ENCODE results near the gene STRBP. TPM values are rescaled to one million over a fixed set of nuclear protein-coding genes. Genes with fewer than 3 reads are reported as not detected.

Gene STRBP
- total RNA-seq, 1 experiment from 2014 or later: 39.9 TPM

- H3K79me2 ChIP-seq (ENCODE audit: low read depth): no peaks in the 10 kb centered on the region
- H3K9me3 ChIP-seq (ENCODE audit: insufficient read depth, low read depth): no peaks in the 10 kb centered on the region
- BruUV-seq (replicated peaks): no TSS peak
- H3K9me2 ChIP-seq (ENCODE audit: insufficient read depth): no peaks in the 10 kb centered on the region
- no peak overlapping the region for H3K4me3 ChIP-seq
- H3K4me1 ChIP-seq (replicated peaks; ENCODE audit: insufficient read depth): no peaks in the 10 kb centered on the region
- no peak overlapping the region for H3K4me2 ChIP-seq
- H3F3A ChIP-seq (ENCODE audit: insufficient read depth, low read depth): no peaks in the 10 kb centered on the region
- no peak overlapping the region for H3K27ac ChIP-seq
- H4K20me1 ChIP-seq (ENCODE audit: insufficient read depth): no peaks in the 10 kb centered on the region; the same call in 1 of the 2 replicates
- CTCF ChIA-PET: no interaction called here
- DNase-seq: no peak
- POLR2A ChIA-PET (ENCODE audit: unreplicated experiment): no interaction called here
- peaks cover 22% of the 10 kb centered on the region for H3K36me3 ChIP-seq (ENCODE audit: low read depth)
- H3K27me3 ChIP-seq (ENCODE audit: insufficient read depth, low read depth): no peaks in the 10 kb centered on the region
- intact Hi-C loops (cut with micrococcal nuclease; ENCODE audit: unreplicated experiment): no loop called here
- no peak for TF ChIP-seq EZH2 (IDR thresholded peaks at IDR 0.05; ENCODE audit: low read depth)
- peak; percentile 28; the same call in 1 of the 2 replicates for TF ChIP-seq CTCF (conservative IDR thresholded peaks at IDR 0.05)
- no peak overlapping the region for H2AFZ ChIP-seq
These were observed 176.9 kb downstream of the STRBP start for GRCh38 chr9:123091459-123091858.

GRCh38 chr9:123090956-123091355 lies 177.4 kb downstream of the STRBP start:
- no TSS peak for BruUV-seq (replicated peaks)
- ChIA-PET POLR2A (ENCODE audit: unreplicated experiment) (no interaction called here), CTCF (no interaction called here)
- Histone ChIP-seq H3K27ac (no peak overlapping the region), H3K9me3 (ENCODE audit: insufficient read depth, low read depth) (no peaks in the 10 kb centered on the region), H3K27me3 (ENCODE audit: insufficient read depth, low read depth) (no peaks in the 10 kb centered on the region), H3K9me2 (ENCODE audit: insufficient read depth) (no peaks in the 10 kb centered on the region), H3K4me2 (no peak overlapping the region), H3K36me3 (ENCODE audit: low read depth) (peaks cover 17% of the 10 kb centered on the region), H3K4me3 (no peak overlapping the region), H3F3A (ENCODE audit: insufficient read depth, low read depth) (no peaks in the 10 kb centered on the region), H4K20me1 (ENCODE audit: insufficient read depth) (no peaks in the 10 kb centered on the region; the same call in 1 of the 2 replicates), H2AFZ (no peak overlapping the region), H3K4me1 (replicated peaks; ENCODE audit: insufficient read depth) (no peaks in the 10 kb centered on the region), H3K79me2 (ENCODE audit: low read depth) (no peaks in the 10 kb centered on the region)
- DNase-seq: no peak
- intact Hi-C loops (cut with micrococcal nuclease; ENCODE audit: unreplicated experiment): no loop called here
- TF ChIP-seq CTCF (conservative IDR thresholded peaks at IDR 0.05): no peak
- no peak for TF ChIP-seq EZH2 (IDR thresholded peaks at IDR 0.05; ENCODE audit: low read depth)

GRCh38 chr9:123090198-123090896 lies 178.0 kb downstream of the STRBP start:
- Histone ChIP-seq H3K36me3 (ENCODE audit: low read depth) (peaks cover 12% of the 10 kb centered on the region), H3K4me1 (replicated peaks; ENCODE audit: insufficient read depth) (no peaks in the 10 kb centered on the region), H3K4me2 (no peak overlapping the region), H2AFZ (no peak overlapping the region), H4K20me1 (ENCODE audit: insufficient read depth) (no peaks in the 10 kb centered on the region; the same call in 1 of the 2 replicates), H3K4me3 (no peak overlapping the region), H3K9me2 (ENCODE audit: insufficient read depth) (no peaks in the 10 kb centered on the region), H3K9me3 (ENCODE audit: insufficient read depth, low read depth) (no peaks in the 10 kb centered on the region), H3K27ac (no peak overlapping the region), H3K27me3 (ENCODE audit: insufficient read depth, low read depth) (no peaks in the 10 kb centered on the region), H3F3A (ENCODE audit: insufficient read depth, low read depth) (no peaks in the 10 kb centered on the region), H3K79me2 (ENCODE audit: low read depth) (no peaks in the 10 kb centered on the region)
- ChIA-PET CTCF (interaction anchor here (0.6 kb wide), 1 partner anchor 9 kb away, joined by 3 read pairs; no protein-coding TSS in a partner anchor), POLR2A (ENCODE audit: unreplicated experiment) (interaction anchor here (0.6 kb wide), 1 partner anchor 1011 kb away, joined by 4 read pairs; no protein-coding TSS in a partner anchor)
- no peak for DNase-seq
- TF ChIP-seq EZH2 (IDR thresholded peaks at IDR 0.05; ENCODE audit: low read depth) (no peak), CTCF (conservative IDR thresholded peaks at IDR 0.05) (no peak)
- no TSS peak for BruUV-seq (replicated peaks)
- intact Hi-C loops (cut with micrococcal nuclease; ENCODE audit: unreplicated experiment): no loop called here

Measured in PC-9 (cell line).